Stimulated activated CD4-positive, alpha-beta T cell treated with anti-CD3 and anti-CD28 coated beads, Interleukin-15, amount 100 ng/mL, for 48 hours (primary cell): Measurements from ENCODE around the gene GDE1.

ENCODE experiments used
- DNase-seq, 2 donors: peaks; one replicate each; pipeline ENCODE4 v3.0.0-alpha.2; 2020; ENCODE audit warnings: low read depth in 2 of 2

Gene GDE1

GRCh38 chr16:19524356-19524615 lies 2.4 kb upstream of the GDE1 start:
- DNase-seq: no peak

- DNase-seq: peak; percentile 93 to 94
Measured at GRCh38 chr16:19523559-19524355, 1.9 kb upstream of the GDE1 start, which contains the start of gene CCP110. CCP110 (plus strand) TSS chr16:19523942; CDS start chr16:19527882, 3,940 bp downstream.

- no peak for DNase-seq
Measured at GRCh38 chr16:19523184-19523558, 1.3 kb upstream of the GDE1 start.

GRCh38 chr16:19522760-19523159 lies 862 bp upstream of the GDE1 start:
- no peak for DNase-seq

- DNase-seq: no peak
Measured at GRCh38 chr16:19522397-19522732, 467 bp upstream of the GDE1 start.

GRCh38 chr16:19520861-19521331 lies 1.0 kb downstream of the GDE1 start:
- no peak for DNase-seq

- no peak for DNase-seq
Measured at GRCh38 chr16:19518388-19518787, 3.5 kb downstream of the GDE1 start.

- DNase-seq: no peak
Measured at GRCh38 chr16:19517424-19518089, 4.3 kb downstream of the GDE1 start.

- no peak for DNase-seq
Measured at GRCh38 chr16:19515757-19516156, 6.1 kb downstream of the GDE1 start.

- no peak for DNase-seq
Measured at GRCh38 chr16:19513377-19514053, 8.4 kb downstream of the GDE1 start.

- DNase-seq: no peak
Measured at GRCh38 chr16:19512297-19512696, 9.6 kb downstream of the GDE1 start.

- DNase-seq: no peak
Measured at GRCh38 chr16:19507867-19508266, 14.0 kb downstream of the GDE1 start.

- no peak for DNase-seq
Measured at GRCh38 chr16:19506965-19507364, 14.9 kb downstream of the GDE1 start.

- DNase-seq: no peak
Measured at GRCh38 chr16:19505600-19506303, 16.1 kb downstream of the GDE1 start.

GRCh38 chr16:19503461-19504075 lies 18.3 kb downstream of the GDE1 start:
- no peak for DNase-seq

GRCh38 chr16:19502395-19503131 lies 19.3 kb downstream of the GDE1 start:
- peak; percentile 34 to 51 for DNase-seq

- DNase-seq: no peak
Measured at GRCh38 chr16:19499481-19499880, 22.4 kb downstream of the GDE1 start.

- no peak for DNase-seq
Measured at GRCh38 chr16:19499006-19499405, 22.9 kb downstream of the GDE1 start.

- no peak for DNase-seq
Measured at GRCh38 chr16:19497176-19497575, 24.7 kb downstream of the GDE1 start.

GRCh38 chr16:19490619-19491018 lies 31.3 kb downstream of the GDE1 start:
- DNase-seq: no peak

- DNase-seq: no peak
Measured at GRCh38 chr16:19488213-19488640, 33.7 kb downstream of the GDE1 start.
